EL (cell line): ENCODE measurements around the gene TFRC.
"Not testable (repeated sequence)": the region's sequence is repeated elsewhere in the genome, so short reads cannot be mapped to it uniquely, and the experiment has no call there.

ENCODE experiments used
- DNase-seq: peaks from one replicate; pipeline ENCODE4 v3.0.0-alpha.2; 2016

The TFRC gene

GRCh38 chr3:196081002-196081833 is 672 bp downstream of the TFRC start:
- DNase-seq, result peak; percentile 61

DNA sequence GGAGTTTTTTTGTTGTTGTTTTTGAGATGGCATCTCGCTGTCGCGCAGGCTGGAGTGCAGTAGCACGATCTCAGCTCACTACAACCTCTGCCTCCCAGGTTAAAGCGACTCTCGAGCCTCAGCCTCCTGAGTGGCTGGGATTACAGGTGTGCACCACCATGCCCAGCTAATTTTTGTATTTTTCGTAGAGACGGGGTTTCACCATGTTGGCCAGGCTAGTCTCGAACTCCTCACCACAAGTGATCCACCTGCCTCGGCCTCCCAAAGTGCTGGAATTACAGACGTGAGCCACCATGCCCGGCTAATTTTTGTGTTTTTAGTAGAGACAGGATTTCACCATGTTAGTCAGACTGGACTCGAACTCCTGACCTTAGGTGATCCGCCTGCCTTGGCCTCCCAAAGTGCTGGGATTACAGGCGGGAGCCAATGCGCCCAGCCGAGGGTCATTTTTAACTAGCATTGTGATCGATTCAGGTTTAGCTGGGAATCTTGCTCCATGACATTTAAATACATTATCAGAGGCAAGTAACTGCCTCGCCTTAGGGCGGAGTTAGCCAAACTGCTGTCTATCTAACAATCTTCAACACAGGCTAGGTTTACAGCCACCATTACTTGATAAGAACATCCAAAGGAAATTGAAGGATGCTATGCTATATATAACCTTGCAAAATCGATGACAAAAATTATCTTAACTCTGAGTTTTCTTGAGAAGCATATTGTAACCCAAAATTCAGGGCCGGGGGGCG is 1.6 kb downstream of the TFRC start:
- DNase-seq, result not testable (repeated sequence)

DNA sequence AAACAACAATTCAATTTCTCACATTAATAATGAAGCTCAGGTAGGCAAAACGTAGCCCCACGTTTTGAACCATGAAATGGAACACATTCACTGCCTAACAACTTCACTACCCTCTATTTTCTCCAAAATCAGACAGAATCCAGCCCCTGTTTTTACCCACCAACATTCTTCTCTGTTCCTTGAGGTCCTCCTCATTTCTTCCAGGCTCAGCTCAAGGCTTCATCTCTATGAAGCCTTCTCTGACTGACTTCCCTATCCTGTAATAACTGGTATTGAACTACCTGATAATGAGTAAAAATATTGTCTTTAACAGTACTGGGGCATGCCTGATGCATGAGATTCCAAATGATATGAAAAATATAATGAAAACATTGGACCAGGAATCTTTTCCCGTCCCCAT is 2.2 kb downstream of the TFRC start:
- DNase-seq, result no peak

DNA sequence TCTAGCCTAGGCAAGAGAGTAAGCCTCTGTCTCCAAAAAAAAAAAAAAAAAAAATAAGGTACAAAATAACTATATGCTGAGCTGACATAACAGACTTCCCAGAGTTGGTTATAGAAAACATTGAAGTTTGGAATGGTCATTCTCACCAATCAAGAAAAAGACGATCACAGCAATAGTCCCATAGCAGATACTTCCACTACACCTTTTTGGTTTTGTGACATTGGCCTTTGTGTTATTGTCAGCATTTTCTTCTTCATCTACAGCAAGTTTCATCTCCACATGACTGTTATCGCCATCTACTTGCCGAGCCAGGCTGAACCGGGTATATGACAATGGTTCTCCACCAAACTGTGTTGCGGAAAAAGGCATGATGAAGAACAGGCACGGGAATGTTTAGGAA is 6.9 kb downstream of the TFRC start:
- DNase-seq, result no peak

GRCh38 chr3:196073255-196073753 is 8.6 kb downstream of the TFRC start:
- DNase-seq, result peak; percentile 70

DNA sequence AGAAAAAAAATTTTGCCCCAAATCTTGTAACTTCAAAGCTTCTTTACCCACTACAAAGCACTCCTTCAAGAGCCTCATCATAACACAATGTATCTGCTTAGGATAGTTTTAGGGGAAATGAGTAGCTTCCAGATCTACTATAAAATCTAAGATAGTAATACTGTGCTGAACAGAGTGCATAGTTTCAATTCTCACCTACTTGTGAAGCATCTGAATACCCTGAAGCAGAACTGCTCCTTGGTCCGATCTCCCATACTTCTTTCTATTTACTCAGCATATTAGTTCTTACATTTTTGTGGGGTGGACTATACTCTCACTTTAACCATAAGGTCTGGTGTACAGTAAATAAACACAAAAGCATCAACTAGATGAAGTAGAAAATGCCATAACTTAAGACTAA is 9.6 kb downstream of the TFRC start:
- DNase-seq, result no peak

DNA sequence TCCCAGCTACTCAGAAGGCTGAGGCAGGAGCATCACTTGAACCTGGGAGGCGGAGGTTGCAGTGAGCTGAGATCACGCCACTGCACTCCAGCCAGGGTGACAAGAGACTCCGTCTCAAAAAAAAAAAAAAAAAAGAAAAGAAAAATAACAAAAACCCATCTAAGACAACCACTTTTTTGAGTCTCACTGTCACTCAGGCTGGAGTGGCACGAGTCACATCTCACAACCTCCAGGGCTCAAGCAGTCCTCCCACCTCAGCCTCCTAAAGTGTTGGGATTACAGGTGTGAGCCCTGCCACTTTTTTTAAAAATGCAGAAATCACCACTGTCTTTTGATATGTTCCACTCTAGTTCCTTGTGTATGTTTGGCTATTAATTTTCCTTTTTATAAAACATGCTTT is 13.1 kb downstream of the TFRC start:
- not testable (repeated sequence) for DNase-seq

GRCh38 chr3:196067439-196067838 is 14.5 kb downstream of the TFRC start:
- no peak for DNase-seq

DNA sequence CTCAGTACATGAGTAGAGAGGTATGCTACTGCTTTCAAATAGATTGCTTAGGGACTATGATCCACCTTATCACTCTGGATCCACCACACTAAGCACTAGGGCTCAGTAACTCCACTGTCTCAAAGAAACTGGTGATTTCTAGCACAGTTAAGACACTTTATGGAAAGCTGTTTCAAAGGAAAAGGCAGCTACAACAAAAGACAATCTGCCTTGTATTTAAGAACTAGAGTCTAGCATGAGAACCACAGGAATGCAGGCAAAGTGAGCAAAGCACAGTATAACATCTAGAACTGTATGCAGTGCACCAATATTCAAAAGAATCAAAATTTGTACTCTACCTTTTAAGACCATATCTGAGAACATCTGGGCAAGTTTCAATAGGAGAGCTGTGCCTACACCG is 17.9 kb downstream of the TFRC start:
- DNase-seq, result no peak

DNA sequence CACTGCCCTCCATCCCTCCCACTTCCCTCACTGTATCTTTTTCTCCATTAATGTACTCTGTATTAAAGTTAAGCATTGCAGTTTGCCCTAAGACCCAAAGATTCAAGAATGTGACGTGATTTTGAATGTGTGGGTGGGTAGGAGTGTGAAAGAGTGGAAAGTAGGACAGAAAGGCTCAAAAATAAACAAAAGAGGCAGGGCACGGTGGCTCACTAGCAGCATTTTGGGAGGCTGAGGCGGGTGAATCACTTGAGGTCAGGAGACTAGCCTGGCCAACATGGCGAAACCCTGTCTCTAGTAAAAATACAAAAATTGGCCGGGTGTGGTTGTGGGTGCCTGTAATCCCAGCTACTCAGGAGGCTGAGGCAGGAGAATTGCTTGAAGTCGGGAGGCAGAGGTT is 18.4 kb downstream of the TFRC start:
- DNase-seq, result peak; percentile 33

DNA sequence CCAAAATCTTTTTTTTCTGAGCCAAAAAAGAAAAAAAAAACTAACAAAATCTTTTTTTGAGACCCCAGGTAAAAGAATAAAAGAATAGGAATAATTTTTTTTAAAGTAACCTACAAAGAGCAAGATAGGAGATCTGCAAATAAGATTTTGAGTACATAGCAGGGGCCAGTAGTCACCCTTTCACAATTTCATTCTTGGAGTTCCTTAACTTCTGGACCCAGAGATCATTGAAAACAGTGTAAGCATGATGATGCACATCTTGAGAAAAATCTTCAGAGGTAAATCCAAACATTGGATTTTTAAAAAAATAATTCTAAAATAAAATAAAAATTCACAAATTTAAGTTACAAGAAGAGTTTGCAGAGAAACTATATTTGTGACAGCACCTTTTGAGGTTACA is 18.8 kb downstream of the TFRC start:
- DNase-seq, result no peak

GRCh38 chr3:196060834-196061233 is 21.1 kb downstream of the TFRC start:
- no peak for DNase-seq

- no peak for DNase-seq
Observed at GRCh38 chr3:196057760-196058331, 24.0 kb downstream of the TFRC start.

- not testable (repeated sequence) for DNase-seq
Observed at GRCh38 chr3:196056371-196056770, 25.5 kb downstream of the TFRC start.

GRCh38 chr3:196055683-196056270 is 26.1 kb downstream of the TFRC start:
- DNase-seq, result peak; percentile 37

- no peak for DNase-seq
Observed at GRCh38 chr3:196055240-196055639, 26.6 kb downstream of the TFRC start.

DNA sequence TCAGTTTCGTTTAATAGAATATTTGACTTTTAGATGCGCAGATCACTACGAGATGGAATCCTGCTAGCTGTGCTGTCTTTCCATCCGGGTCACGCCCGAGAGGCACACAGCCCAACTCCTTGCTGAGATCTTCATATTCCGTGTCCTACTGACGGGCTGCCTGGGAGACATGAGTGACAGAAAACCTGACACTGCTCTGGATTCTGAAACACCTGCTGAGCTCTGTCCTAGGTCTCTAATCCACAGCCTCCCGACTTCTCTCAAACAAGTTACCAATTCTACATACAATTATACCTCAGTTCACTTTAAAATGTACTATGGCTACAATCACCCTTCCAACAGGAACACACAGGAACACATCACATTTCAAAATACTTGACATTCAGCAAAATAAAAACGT is 27.2 kb downstream of the TFRC start:
- DNase-seq, result no peak

DNA sequence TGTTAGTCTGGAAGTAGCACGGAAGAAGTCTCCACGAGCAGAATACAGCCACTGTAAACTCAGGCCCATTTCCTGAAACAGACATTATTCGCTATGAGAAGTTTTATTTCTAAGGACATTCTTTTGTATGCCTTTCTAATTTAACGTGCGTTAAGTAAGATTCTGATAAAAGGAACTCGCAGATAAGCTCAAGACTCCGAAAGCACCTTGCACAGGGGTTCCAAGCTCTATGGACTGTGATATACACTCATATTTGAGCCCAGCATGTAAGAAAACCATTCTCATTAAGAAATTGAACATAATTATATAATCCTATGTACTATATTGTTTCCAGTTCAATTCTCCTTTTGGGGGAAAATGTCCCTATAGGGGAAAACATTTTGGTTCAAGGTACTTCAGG is 28.4 kb downstream of the TFRC start:
- DNase-seq, result no peak

- DNase-seq, result no peak
Observed at GRCh38 chr3:196051282-196052076, 30.4 kb downstream of the TFRC start.

- DNase-seq, result no peak
Observed at GRCh38 chr3:196050597-196050996, 31.3 kb downstream of the TFRC start.

DNA sequence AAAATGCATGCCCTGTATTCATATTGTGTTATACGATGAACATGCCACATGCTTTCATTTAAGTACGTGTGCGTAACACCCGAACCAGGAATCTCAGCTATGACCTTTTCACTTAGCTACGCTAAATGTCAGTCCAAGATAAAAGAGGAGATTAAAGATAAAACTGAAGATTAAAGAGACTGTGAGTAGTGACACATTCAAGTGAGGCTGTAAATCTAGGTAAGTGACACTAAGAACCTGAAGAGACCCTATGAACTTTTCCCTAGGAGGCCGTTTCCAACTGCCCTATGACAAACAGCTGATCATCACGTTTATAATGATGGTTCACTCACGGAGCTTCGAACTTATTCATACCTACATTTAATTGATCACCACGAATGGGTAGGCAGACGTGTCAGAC is 32.2 kb downstream of the TFRC start:
- no peak for DNase-seq

DNA sequence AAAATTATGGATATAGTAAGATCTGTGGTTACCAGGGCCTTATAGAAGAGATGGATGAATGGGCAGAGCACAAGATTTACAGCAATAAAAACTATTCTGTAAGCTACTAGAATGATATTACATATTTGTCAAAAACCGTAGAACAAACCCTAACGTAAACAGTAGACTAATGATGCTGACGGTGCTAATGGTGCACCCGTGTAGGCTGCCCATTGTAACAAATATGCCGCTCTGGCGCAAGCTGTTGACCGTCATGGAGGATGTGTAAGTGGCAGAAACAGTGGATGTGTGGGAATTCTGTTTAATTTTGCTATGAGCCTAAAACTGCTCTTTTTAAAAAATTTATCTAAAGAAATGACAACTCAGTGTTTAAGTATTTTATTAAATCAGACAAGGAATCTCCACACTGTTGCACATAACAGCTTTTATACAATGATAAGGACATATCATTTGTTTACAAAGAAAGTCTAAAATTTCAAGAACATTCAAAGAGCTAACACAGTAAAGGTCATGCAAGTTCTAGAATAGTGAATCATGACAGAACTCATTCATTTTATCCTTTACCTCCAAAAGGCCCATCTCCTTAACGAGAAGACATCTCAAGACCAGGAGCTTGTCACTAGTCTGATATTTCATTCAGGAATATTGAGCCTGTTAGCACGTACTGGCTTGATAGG is 32.8 kb downstream of the TFRC start:
- DNase-seq, result no peak
